ENCODE data around the gene FHIT.

DNA sequence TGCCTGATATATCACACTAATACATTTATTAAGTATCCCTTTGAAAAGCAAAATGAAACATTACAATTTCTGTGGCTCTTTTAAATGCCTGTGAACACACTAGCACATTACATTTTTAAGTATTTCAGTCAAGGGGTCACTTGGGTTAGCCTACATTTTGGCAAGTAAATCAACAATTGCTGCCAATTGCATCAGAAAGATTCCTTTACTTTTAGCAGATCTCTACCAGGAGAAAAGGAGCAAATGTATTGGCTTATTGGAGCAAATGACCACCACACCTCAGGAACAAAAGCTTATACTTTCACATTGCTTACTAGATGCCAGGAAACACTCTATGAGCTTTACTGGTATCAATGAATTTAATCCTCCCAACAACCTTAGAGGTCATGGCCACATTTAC is 947.1 kb downstream of the FHIT start:
- TF ChIP-seq, protein P1, sequence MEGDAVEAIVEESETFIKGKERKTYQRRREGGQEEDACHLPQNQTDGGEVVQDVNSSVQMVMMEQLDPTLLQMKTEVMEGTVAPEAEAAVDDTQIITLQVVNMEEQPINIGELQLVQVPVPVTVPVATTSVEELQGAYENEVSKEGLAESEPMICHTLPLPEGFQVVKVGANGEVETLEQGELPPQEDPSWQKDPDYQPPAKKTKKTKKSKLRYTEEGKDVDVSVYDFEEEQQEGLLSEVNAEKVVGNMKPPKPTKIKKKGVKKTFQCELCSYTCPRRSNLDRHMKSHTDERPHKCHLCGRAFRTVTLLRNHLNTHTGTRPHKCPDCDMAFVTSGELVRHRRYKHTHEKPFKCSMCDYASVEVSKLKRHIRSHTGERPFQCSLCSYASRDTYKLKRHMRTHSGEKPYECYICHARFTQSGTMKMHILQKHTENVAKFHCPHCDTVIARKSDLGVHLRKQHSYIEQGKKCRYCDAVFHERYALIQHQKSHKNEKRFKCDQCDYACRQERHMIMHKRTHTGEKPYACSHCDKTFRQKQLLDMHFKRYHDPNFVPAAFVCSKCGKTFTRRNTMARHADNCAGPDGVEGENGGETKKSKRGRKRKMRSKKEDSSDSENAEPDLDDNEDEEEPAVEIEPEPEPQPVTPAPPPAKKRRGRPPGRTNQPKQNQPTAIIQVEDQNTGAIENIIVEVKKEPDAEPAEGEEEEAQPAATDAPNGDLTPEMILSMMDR (IDR thresholded peaks at IDR 0.05): no peak
- no peak for TF ChIP-seq POLR2A (IDR thresholded peaks at IDR 0.05)
